Lower leg skin (tissue), 4 donors: ENCODE data around the gene POMT2. TPM values are rescaled to one million over a fixed set of nuclear protein-coding genes. Genes with fewer than 3 reads are reported as not detected.

ENCODE experiments used
- DNase-seq, 2 donors: peaks; one replicate each; pipeline ENCODE4 v3.0.0-alpha.2; 2019; ENCODE audit warnings: low spot score in 2 of 2
- H3K4me3 ChIP-seq: fragments of 200-600 bp; sonication (generic); 2 replicates; pipeline ENCODE4 v1.5.1; 2017; ENCODE audit warnings: mild to moderate bottlenecking, low read depth; ENCODE audit not compliant: poor library complexity, severe bottlenecking
- POLR2A ChIP-seq, 2 donors: fragments of 450-650 bp; IDR thresholded peaks; one replicate each; pipeline ENCODE4 v1.6.1; 2016 to 2017; ENCODE audit warnings: antibody characterized with exemption in 2 of 2, mild to moderate bottlenecking in 1 of 2, moderate library complexity in 1 of 2
- WGBS, 2 donors: methylation state at CpG; one replicate each; pipeline ENCODE4 v1.1.5; 2018; 5-methylcytosine and 5-hydroxymethylcytosine counted together
- intact Hi-C: fragments of 100-400 bp; cut with DNase I; formaldehyde crosslinking; loops from one replicate; pipeline ENCODE4 v1.15.0; 2023; ENCODE audit warnings: low total_unique reads
- total RNA-seq, 4 donors: library from RNA; depleted of rRNA; stranded (reverse); fragments of >200 nt; gene quantifications; one replicate each; pipeline ENCODE4 v1.1.0, GENCODE V29; 2016
- TF ChIP-seq, protein P1 (sequence below), 3 donors: fragments of 450-650 bp; IDR thresholded peaks; one replicate each; pipeline ENCODE4 v1.5.1; 2016; ENCODE audit warnings: antibody characterized with exemption in 3 of 3, mild to moderate bottlenecking in 3 of 3, moderate library complexity in 2 of 3

The POMT2 gene
- total RNA-seq, 4 donors from 2014 or later: 9.1 to 23.0 (median 15.9) TPM

DNA sequence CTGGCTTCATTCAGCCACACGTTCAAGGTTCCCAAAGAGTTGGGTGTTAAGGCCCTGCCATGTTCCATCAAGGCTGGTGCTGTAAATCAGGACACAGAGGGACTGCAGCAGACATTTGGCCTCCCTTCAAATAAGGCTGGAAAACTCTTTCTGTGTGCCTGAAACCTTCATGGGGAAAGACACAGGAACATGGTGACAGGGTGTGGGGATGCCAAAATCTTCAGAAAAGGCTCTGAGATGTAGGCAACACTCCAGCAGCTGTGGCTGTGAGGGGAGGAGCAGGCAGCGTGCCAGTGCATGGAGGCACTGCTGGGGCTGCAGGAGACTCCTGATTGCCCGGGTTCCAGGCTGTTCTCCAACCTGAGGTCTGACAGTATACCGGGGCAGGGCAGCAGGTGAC lies 15.0 kb downstream of the POMT2 start:
- intact Hi-C loops: loop anchor here (10.0 kb wide), 1 partner anchor 431 kb away; no protein-coding TSS in a partner anchor
- TF ChIP-seq POLR2A (IDR thresholded peaks at IDR 0.05): no peak
- TF ChIP-seq, protein P1, sequence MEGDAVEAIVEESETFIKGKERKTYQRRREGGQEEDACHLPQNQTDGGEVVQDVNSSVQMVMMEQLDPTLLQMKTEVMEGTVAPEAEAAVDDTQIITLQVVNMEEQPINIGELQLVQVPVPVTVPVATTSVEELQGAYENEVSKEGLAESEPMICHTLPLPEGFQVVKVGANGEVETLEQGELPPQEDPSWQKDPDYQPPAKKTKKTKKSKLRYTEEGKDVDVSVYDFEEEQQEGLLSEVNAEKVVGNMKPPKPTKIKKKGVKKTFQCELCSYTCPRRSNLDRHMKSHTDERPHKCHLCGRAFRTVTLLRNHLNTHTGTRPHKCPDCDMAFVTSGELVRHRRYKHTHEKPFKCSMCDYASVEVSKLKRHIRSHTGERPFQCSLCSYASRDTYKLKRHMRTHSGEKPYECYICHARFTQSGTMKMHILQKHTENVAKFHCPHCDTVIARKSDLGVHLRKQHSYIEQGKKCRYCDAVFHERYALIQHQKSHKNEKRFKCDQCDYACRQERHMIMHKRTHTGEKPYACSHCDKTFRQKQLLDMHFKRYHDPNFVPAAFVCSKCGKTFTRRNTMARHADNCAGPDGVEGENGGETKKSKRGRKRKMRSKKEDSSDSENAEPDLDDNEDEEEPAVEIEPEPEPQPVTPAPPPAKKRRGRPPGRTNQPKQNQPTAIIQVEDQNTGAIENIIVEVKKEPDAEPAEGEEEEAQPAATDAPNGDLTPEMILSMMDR (IDR thresholded peaks at IDR 0.05): no peak
- H3K4me3 ChIP-seq: no peak overlapping the region
- WGBS, 2 donors: 57 to 59% methylated on average over 4 of the region's 4 CpGs
- no peak for DNase-seq

DNA sequence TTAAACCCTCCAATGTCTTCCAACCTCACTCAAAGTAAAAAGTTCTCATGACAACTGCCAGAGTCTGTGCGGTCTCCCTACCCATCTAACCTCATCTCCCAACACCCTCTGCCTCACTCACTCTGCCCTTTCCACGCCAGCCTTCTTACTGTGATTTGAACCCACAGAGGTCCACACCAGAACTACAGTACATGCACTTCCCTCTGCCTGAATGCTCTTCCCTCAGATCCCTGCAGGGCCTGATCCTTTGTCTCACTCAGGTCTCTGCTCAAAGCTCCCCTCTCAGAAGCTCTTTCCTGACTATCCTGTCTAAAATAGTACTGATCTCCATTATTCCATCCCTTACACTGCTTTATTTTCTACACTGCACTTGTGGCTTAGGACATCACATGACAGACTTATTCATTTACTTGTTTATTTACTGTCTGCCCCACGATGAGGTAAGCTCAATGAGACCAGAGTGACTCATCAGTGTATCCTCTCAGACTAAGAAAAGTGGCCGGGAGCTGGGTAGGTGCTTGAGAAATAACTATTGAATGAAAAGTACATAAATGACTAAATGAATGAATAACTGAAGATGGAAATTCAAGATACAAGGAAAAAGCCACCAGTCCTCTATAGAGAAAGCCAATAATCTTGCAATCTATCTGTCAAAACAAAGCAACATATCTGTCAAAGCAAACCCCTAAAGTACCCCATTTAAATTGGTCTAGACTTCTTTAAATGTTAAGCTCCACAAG lies 17.1 kb downstream of the POMT2 start:
- 45 to 50% methylated on average over 4 of the region's 4 CpGs for WGBS, 2 donors

GRCh38 chr14:77302926-77303325 lies 17.8 kb downstream of the POMT2 start:
- TF ChIP-seq, protein P1 (IDR thresholded peaks at IDR 0.05): no peak
- no peak for TF ChIP-seq POLR2A (IDR thresholded peaks at IDR 0.05)
- no peak overlapping the region for H3K4me3 ChIP-seq
- intact Hi-C loops: loop anchor here (10.0 kb wide), 1 partner anchor 428 kb away; no protein-coding TSS in a partner anchor
- DNase-seq: no peak
- WGBS, 2 donors: 95 to 96% methylated on average over 5 of the region's 5 CpGs

More for the DNA sequence above, 17.1 kb downstream of the POMT2 start:
- intact Hi-C loops: loop anchor here (10.0 kb wide), 1 partner anchor 429 kb away; no protein-coding TSS in a partner anchor
- no peak overlapping the region for H3K4me3 ChIP-seq
- DNase-seq: peak in 1 of 2 donors; percentile 66
- TF ChIP-seq, protein P1 (IDR thresholded peaks at IDR 0.05): no peak
- no peak for TF ChIP-seq POLR2A (IDR thresholded peaks at IDR 0.05)

- no peak overlapping the region for H3K4me3 ChIP-seq
- no peak for TF ChIP-seq POLR2A (IDR thresholded peaks at IDR 0.05)
- TF ChIP-seq, protein P1 (IDR thresholded peaks at IDR 0.05): peak in 1 of 3 donors; percentile 71
- DNase-seq: peak; percentile 79 to 94
- intact Hi-C loops: loop anchor here (10.0 kb wide), 1 partner anchor 426 kb away; no protein-coding TSS in a partner anchor
- 35 to 38% methylated on average over 10 of the region's 10 CpGs for WGBS, 2 donors
These were observed 19.6 kb downstream of the POMT2 start for GRCh38 chr14:77301103-77301502.

- H3K4me3 ChIP-seq: no peak overlapping the region
- DNase-seq: no peak
- 83 to 89% methylated on average over 4 of the region's 4 CpGs for WGBS, 2 donors
- TF ChIP-seq, protein P1 (IDR thresholded peaks at IDR 0.05): no peak
- no peak for TF ChIP-seq POLR2A (IDR thresholded peaks at IDR 0.05)
- intact Hi-C loops: loop anchor here (10.0 kb wide), 1 partner anchor 425 kb away; no protein-coding TSS in a partner anchor
These were observed 20.9 kb downstream of the POMT2 start for GRCh38 chr14:77299771-77300170.
